GM21786 (cell line): ENCODE results near the gene NAP1L5.

ENCODE experiments used
- ATAC-seq: cut with Tn5 transposase; IDR thresholded peaks from one replicate; pipeline ENCODE4 v1.9.1; 2021; ENCODE audit not compliant: unreplicated experiment

The NAP1L5 gene

GRCh38 chr4:88722828-88723227 lies 25.2 kb upstream of the NAP1L5 start:
- no peak for ATAC-seq

GRCh38 chr4:88722276-88722780 lies 24.7 kb upstream of the NAP1L5 start:
- ATAC-seq, result no peak

- ATAC-seq, result no peak
Measured at GRCh38 chr4:88720451-88721428, 23.1 kb upstream of the NAP1L5 start.

- no peak for ATAC-seq
Measured at GRCh38 chr4:88719381-88719780, 21.8 kb upstream of the NAP1L5 start.

- ATAC-seq, result no peak
Measured at GRCh38 chr4:88718098-88718497, 20.5 kb upstream of the NAP1L5 start.

GRCh38 chr4:88713782-88714181 lies 16.2 kb upstream of the NAP1L5 start:
- no peak for ATAC-seq

- no peak for ATAC-seq
Measured at GRCh38 chr4:88709989-88710388, 12.4 kb upstream of the NAP1L5 start.

- no peak for ATAC-seq
Measured at GRCh38 chr4:88706574-88706973, 8.9 kb upstream of the NAP1L5 start.

GRCh38 chr4:88705805-88706492 lies 8.3 kb upstream of the NAP1L5 start:
- no peak for ATAC-seq

- ATAC-seq, result no peak
Measured at GRCh38 chr4:88705223-88705622, 7.6 kb upstream of the NAP1L5 start.

- ATAC-seq, result no peak
Measured at GRCh38 chr4:88702782-88703181, 5.2 kb upstream of the NAP1L5 start.

GRCh38 chr4:88698519-88698918 lies 890 bp upstream of the NAP1L5 start:
- no peak for ATAC-seq

- no peak for ATAC-seq
Measured at GRCh38 chr4:88697141-88697540, 488 bp downstream of the NAP1L5 start.

- no peak for ATAC-seq
Measured at GRCh38 chr4:88696630-88697029, 999 bp downstream of the NAP1L5 start.

GRCh38 chr4:88693792-88694191 lies 3.8 kb downstream of the NAP1L5 start:
- no peak for ATAC-seq

GRCh38 chr4:88690355-88690754 lies 7.3 kb downstream of the NAP1L5 start:
- ATAC-seq, result no peak

- no peak for ATAC-seq
Measured at GRCh38 chr4:88681209-88681608, 16.4 kb downstream of the NAP1L5 start.

GRCh38 chr4:88675543-88675942 lies 22.1 kb downstream of the NAP1L5 start:
- no peak for ATAC-seq

GRCh38 chr4:88674979-88675378 lies 22.6 kb downstream of the NAP1L5 start:
- ATAC-seq, result no peak

- ATAC-seq, result no peak
Measured at GRCh38 chr4:88674565-88674964, 23.1 kb downstream of the NAP1L5 start.

- ATAC-seq, result no peak
Measured at GRCh38 chr4:88673886-88674285, 23.7 kb downstream of the NAP1L5 start.

GRCh38 chr4:88672987-88673386 lies 24.6 kb downstream of the NAP1L5 start:
- peak; percentile 65 for ATAC-seq
